Activated CD8-positive, alpha-beta T cell treated with anti-CD3 and anti-CD28 coated beads for 36 hours (primary cell): ENCODE data around the gene SLC30A2. TPM values are rescaled to one million over a fixed set of nuclear protein-coding genes. Genes with fewer than 3 reads are reported as not detected.

Source experiments
- ATAC-seq: fragments of 200-7000 bp; cut with Tn5 transposase; one replicate; pipeline ENCODE4 v1.10.0; 2021; ENCODE audit warnings: mild to moderate bottlenecking, moderate library complexity
- CTCF ChIA-PET: fragments of 350-600 bp; sonication (Branson Sonifier 250); formaldehyde crosslinking; loops from one replicate; lab custom pipeline; 2021; ENCODE audit warnings: antibody characterized with exemption; lab: Charles Lee
- POLR2A ChIA-PET: fragments of 350-600 bp; sonication (Branson Sonifier 250); formaldehyde crosslinking; loops from one replicate; lab custom pipeline; 2021; ENCODE audit warnings: antibody characterized with exemption; lab: Charles Lee
- DNase-seq: peaks from one replicate; pipeline ENCODE4 v3.0.0-alpha.2; 2020
- H3K27ac Mint-ChIP-seq: one replicate; pipeline ENCODE4 v1.8.0; 2021; ENCODE audit warnings: mild to moderate bottlenecking, mixed read lengths
- H3K27me3 Mint-ChIP-seq: one replicate; pipeline ENCODE4 v1.8.0; 2021; ENCODE audit warnings: mixed read lengths
- H3K36me3 Mint-ChIP-seq: one replicate; pipeline ENCODE4 v1.8.0; 2021; ENCODE audit warnings: low read depth, mixed read lengths
- H3K4me1 Mint-ChIP-seq: one replicate; pipeline ENCODE4 v1.8.0; 2021; ENCODE audit warnings: low read depth, mixed read lengths
- H3K4me3 Mint-ChIP-seq: one replicate; pipeline ENCODE4 v1.8.0; 2021; ENCODE audit warnings: mild to moderate bottlenecking, moderate library complexity, mixed read lengths
- H3K9me3 Mint-ChIP-seq: one replicate; pipeline ENCODE4 v1.8.0; 2021; ENCODE audit warnings: mixed read lengths
- CTCF ChIP-seq: fragments of 200-600 bp; IDR thresholded peaks from one replicate; pipeline ENCODE4 v1.8.0; 2022; ENCODE audit warnings: antibody characterized with exemption, mild to moderate bottlenecking
- intact Hi-C: fragments of 100-400 bp; cut with micrococcal nuclease; formaldehyde crosslinking; loops from one replicate; pipeline ENCODE4 v1.10.0; 2022
- total RNA-seq, 2 experiments: library from RNA; stranded (reverse); gene quantifications; one replicate each; pipeline ENCODE4 v1.2.3, GENCODE V29; 2021

The SLC30A2 gene
- total RNA-seq, 2 experiments from 2014 or later = not detected

GRCh38 chr1:26009796-26010447, 36.0 kb downstream of the SLC30A2 start:
- peak; percentile 20 for DNase-seq
- no peak for TF ChIP-seq CTCF
- POLR2A ChIA-PET = no interaction called here
- no peak overlapping the region for H3K27ac Mint-ChIP-seq
- no peaks in the 10 kb centered on the region for H3K27me3 Mint-ChIP-seq
- intact Hi-C loops = no loop called here
- no peaks in the 10 kb centered on the region for H3K9me3 Mint-ChIP-seq
- no peak for ATAC-seq
- no peak overlapping the region for H3K4me3 Mint-ChIP-seq
- H3K4me1 Mint-ChIP-seq = no peaks in the 10 kb centered on the region
- CTCF ChIA-PET = interaction anchor here (1.1 to 2.7 kb wide), 5 partner anchors 10 to 114 kb away, joined by 3 to 12 read pairs (median 3); no protein-coding TSS in a partner anchor
- H3K36me3 Mint-ChIP-seq = no peaks in the 10 kb centered on the region

- POLR2A ChIA-PET = no interaction called here
- CTCF ChIA-PET = no interaction called here
- H3K36me3 Mint-ChIP-seq = no peaks in the 10 kb centered on the region
Observed at GRCh38 chr1:26006710-26007109, 39.2 kb downstream of the SLC30A2 start.

GRCh38 chr1:26005434-26006105, 40.3 kb downstream of the SLC30A2 start:
- TF ChIP-seq CTCF = no peak
- ChIA-PET POLR2A (interaction anchor here (1.0 kb wide), 1 partner anchor 106 kb away, joined by 4 read pairs; no protein-coding TSS in a partner anchor), CTCF (interaction anchor here (0.9 to 12.6 kb wide), 3 partner anchors 15 to 109 kb away, joined by 3 to 417 read pairs (median 3); partner anchors contain the start of gene STMN1)
- ATAC-seq = no peak
- Mint-ChIP-seq H3K27ac (no peak overlapping the region), H3K4me3 (no peak overlapping the region), H3K27me3 (no peaks in the 10 kb centered on the region), H3K36me3 (no peaks in the 10 kb centered on the region), H3K9me3 (no peaks in the 10 kb centered on the region), H3K4me1 (no peaks in the 10 kb centered on the region)
- no peak for DNase-seq
- intact Hi-C loops = no loop called here

More at GRCh38 chr1:26006710-26007109, 39.2 kb downstream of the SLC30A2 start:
- H3K27ac Mint-ChIP-seq = no peak overlapping the region
- H3K27me3 Mint-ChIP-seq = no peaks in the 10 kb centered on the region
- no peaks in the 10 kb centered on the region for H3K4me1 Mint-ChIP-seq
- no peak overlapping the region for H3K4me3 Mint-ChIP-seq
- ATAC-seq (no peak), DNase-seq (no peak)
- no peak for TF ChIP-seq CTCF
- intact Hi-C loops = no loop called here
- H3K9me3 Mint-ChIP-seq = no peaks in the 10 kb centered on the region

- ChIA-PET CTCF (interaction anchor here (0.5 to 12.6 kb wide), 5 partner anchors 13 to 139 kb away, joined by 3 to 417 read pairs (median 3); partner anchors contain the start of gene STMN1), POLR2A (interaction anchor here (0.7 kb wide), 1 partner anchor 103 kb away, joined by 3 read pairs; no protein-coding TSS in a partner anchor)
- Mint-ChIP-seq H3K27me3 (no peaks in the 10 kb centered on the region), H3K4me1 (peaks cover under 1% of the 10 kb centered on the region), H3K4me3 (no peak overlapping the region), H3K27ac (no peak overlapping the region), H3K9me3 (no peaks in the 10 kb centered on the region), H3K36me3 (no peaks in the 10 kb centered on the region)
- ATAC-seq = no peak
- intact Hi-C loops = no loop called here
- DNase-seq = no peak
- no peak for TF ChIP-seq CTCF
Observed at GRCh38 chr1:26003756-26004155, 42.2 kb downstream of the SLC30A2 start.
